ENCODE measurements around the gene TMPRSS5.

DNA sequence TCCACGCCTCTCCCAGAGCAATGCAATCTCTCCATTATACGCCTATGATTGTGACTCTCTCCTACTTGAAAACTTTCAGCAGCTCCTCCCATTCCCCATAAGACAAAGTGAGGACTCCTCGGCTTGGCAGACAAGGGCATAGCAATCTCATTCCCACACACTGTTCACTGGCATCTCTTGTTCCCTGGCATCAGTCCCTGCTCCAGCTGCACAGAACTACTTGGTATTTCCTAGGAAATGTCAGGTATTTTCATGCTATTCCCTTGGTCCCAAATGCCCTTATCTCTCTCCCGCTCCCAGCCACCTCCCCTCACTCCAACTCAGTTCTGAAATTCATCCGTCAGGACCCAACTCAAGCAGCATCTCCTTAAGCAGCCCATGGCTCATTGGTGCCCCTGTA is 28.4 kb downstream of the TMPRSS5 start:
- TF ChIP-seq GATA2 (IDR thresholded peaks at IDR 0.05; ENCODE audit: low read depth, low read length) (no peak), GATA3 (IDR thresholded peaks at IDR 0.05; ENCODE audit: low read depth, low read length) (no peak)
